Raji (cell line): ENCODE results near the gene USP5.

Experiments
- POLR2A ChIP-seq: IDR thresholded peaks from 2 replicates; pipeline ENCODE4 v1.6.1; 2011; ENCODE audit warnings: low read depth, low read length, control low read depth; ENCODE audit not compliant: insufficient read depth

USP5 gene

GRCh38 chr12:6847676-6848075, 4.3 kb upstream of the USP5 start:
- no peak for TF ChIP-seq POLR2A

- TF ChIP-seq POLR2A = no peak
Measured at GRCh38 chr12:6849427-6849826, 2.5 kb upstream of the USP5 start.

DNA sequence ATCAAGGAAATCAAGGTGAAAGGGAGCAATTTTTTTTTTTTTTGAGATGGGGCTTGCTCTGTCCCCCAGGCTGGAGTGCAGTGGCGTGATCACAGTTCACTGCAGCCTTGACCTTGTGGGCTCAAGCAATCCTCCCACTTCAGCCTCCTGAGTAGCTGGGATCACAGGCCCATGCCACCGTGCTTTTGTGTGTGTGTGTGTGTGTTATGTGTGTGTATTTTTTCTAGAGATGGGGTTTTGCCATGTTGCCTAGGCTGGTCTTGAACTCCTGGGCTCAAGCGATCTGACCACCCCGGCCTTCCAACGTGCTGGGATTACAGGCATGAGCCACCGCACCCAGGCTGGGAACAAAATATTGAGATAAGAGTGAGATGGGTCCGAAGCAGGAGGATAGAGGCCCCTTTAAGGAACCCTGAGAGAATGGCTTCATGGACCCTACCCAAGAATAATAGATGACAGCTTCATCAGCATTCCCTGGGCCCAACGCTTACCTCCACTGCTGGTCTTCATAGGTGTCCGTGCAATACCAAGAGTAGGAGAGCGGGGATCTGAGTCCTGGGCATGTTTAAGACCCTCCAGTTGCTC, 1.9 kb upstream of the USP5 start:
- TF ChIP-seq POLR2A = no peak

- TF ChIP-seq POLR2A = no peak
Measured at GRCh38 chr12:6850796-6851152, 1.2 kb upstream of the USP5 start.

DNA sequence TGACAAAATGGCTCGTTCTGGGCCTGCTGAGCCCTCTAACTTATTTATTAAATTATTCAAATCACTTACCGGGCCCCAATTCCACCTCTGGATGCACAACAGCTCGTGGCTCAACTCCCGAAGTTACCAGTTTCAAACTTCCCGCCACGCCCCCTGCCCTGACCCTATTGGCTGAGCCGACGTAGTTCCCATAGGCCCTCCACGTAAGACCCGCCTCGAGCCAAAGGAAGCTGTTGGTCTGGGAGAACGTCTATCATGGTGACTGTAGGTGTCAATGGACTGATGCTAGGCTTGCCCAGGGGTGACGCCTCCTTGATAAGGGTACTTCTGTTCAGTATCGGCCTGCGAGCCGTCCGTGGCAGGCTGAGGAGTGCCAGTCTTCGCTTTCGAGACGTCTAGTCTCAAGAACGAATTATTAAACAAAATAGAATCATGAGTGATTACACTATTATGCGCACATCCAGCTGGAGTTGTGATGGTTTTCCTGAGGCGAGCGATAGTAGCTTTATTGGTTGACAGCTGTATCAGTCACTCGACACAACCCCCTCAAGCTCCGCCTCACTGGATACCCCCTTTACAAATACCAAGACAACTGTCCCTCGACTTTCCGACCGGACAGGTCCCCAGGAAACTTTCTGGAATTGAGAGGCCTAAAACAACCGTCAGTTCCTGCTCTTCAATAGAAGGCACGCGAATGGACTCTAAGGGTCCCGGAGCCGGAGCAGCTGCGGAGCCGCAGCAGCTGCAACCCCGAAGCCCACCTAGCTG, 613 bp upstream of the USP5 start, which contains the start of gene CDCA3:
Gene CDCA3 (minus strand): TSS at position 134 of the 768 bp plus-strand sequence. CDS start 334 bp downstream, outside the sequence.
- peak; percentile 99 for TF ChIP-seq POLR2A

DNA sequence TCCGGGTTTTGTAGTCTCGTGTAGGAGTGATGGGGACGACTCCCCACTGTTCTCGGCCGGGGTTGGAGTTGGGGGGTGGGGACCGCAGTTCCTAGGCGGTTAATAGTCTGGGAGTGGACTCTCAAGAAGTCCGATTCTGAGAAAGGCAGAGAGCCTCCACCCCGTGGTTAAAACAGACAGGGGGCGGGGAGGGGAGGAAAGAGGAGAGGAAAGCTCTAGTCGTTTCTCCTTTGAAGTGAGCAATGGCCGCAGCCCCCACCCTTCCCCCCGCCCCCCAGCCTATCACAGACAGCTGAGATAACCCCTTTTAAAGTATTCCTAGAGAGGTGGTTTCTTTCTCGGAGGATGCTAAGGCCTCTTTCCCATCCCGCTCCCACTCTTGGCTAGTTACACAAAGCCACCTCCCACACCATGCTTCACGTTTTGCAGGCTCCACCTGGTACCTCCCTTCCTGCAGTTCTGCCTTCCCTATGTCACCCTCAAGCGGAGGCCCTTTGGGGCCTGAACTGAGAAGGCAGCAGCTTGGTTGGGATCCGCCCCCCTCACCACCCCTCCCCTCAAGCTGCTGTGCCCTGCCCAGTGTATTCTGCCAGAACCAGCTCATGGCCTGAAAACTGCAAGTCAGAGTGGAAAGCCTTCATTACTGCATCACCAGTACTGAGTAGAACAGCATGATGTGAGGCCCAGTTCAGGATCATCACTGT, 853 bp downstream of the USP5 start:
- TF ChIP-seq POLR2A = peak; percentile 60

GRCh38 chr12:6853626-6854025, 1.7 kb downstream of the USP5 start:
- TF ChIP-seq POLR2A = no peak

- no peak for TF ChIP-seq POLR2A
Measured at GRCh38 chr12:6854036-6854435, 2.1 kb downstream of the USP5 start.

DNA sequence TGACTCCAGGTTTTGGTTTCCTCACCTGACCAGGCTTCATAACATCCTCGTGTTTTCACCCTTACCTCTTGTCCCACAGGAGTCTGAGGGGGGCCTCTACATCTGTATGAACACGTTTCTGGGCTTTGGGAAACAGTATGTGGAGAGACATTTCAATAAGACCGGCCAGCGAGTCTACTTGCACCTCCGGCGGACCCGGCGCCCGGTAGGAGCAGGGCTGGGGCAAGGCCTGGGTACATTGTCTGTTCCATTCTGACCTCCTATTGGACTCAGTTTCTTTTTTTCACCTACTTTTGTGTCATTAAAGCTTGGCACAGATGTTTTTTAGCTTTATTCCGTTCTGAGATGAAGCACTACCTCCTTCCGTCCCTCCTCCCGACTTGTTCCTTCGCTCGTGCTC, 3.4 kb downstream of the USP5 start:
- TF ChIP-seq POLR2A = no peak

GRCh38 chr12:6858799-6859198, 6.8 kb downstream of the USP5 start:
- TF ChIP-seq POLR2A = no peak

- no peak for TF ChIP-seq POLR2A
Measured at GRCh38 chr12:6860116-6860515, 8.2 kb downstream of the USP5 start.

DNA sequence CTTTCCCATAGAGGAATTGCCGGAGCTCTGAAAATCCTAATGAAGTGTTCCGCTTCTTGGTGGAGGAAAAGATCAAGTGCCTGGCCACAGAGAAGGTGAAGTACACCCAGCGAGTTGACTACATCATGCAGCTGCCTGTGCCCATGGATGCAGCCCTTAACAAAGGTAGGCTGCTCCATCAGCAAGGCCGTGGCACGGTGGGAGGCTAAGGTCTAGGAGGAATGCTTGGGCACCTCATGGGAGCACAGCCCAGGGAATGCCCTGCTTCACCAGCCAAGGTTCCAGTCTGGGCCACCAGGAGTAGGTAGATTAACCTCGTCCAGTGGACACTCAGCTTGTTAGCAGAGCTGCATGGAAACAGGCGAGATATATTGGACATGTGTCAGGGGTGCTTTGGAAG, 9.0 kb downstream of the USP5 start:
- TF ChIP-seq POLR2A = no peak

- no peak for TF ChIP-seq POLR2A
Measured at GRCh38 chr12:6861391-6861790, 9.4 kb downstream of the USP5 start.

- TF ChIP-seq POLR2A = no peak
Measured at GRCh38 chr12:6863033-6863432, 11.1 kb downstream of the USP5 start.

DNA sequence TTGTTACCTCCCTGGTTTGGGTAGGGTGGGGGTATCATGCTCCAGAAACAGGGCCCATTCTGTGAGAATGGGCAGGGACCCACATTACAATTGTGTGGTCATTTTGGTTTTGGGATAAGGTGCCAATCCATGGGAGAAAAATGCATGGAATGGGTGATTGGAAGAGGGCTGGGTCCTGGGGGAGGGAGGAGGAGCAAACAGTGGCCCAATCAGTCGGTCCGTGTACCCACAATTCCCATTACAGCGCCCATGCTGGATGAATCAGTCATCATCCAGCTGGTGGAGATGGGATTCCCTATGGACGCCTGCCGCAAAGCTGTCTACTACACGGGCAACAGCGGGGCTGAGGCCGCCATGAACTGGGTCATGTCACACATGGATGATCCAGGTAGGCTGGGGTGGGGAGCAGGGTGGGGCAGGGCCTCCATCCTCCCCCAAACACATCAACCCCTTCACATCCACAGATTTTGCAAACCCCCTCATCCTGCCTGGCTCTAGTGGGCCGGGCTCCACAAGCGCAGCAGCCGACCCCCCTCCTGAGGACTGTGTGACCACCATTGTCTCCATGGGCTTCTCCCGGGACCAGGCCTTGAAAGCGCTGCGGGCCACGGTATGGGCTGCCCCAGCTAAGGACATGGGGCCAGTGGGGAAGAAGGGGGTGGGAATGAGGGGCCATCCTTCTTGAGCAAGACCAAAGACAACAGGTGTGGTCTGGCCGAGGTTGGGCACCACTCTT, 11.8 kb downstream of the USP5 start:
- TF ChIP-seq POLR2A = no peak

DNA sequence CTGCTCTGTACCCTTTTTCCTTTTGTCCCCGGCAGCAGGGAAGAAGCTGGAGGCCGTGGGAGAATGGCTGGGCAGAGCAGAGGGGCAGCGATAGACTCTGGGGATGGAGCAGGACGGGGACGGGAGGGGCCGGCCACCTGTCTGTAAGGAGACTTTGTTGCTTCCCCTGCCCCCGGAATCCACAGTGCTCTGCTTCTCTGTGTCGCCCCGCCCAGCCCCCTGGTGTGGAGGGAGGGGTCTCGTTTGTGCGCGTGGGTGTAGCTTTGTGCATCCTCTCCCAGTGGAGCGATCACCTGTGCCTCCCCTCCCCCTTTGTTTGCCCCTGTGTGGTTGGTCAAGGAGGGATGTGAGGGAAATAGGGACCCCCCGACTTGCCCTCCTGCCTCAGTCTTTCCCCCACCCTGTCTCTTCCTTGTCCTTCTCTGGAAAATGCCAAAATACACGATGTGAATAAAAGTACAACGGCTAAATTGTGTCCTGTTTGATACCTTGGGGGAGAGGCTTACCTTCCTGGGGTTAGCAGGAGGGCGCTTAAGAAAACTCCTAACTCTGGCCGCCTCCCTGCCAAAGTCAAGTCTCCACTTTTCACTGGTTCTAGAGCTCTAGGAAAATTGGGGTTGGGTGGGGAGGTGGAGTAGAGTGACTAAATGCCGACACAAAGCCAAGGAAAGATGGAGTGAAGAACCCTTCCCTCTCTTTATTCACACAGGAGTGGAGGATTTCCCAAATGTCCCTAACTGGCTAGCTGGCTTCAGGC, 14.4 kb downstream of the USP5 start:
- no peak for TF ChIP-seq POLR2A
